Measurements from ENCODE around the gene DLEC1.

DNA sequence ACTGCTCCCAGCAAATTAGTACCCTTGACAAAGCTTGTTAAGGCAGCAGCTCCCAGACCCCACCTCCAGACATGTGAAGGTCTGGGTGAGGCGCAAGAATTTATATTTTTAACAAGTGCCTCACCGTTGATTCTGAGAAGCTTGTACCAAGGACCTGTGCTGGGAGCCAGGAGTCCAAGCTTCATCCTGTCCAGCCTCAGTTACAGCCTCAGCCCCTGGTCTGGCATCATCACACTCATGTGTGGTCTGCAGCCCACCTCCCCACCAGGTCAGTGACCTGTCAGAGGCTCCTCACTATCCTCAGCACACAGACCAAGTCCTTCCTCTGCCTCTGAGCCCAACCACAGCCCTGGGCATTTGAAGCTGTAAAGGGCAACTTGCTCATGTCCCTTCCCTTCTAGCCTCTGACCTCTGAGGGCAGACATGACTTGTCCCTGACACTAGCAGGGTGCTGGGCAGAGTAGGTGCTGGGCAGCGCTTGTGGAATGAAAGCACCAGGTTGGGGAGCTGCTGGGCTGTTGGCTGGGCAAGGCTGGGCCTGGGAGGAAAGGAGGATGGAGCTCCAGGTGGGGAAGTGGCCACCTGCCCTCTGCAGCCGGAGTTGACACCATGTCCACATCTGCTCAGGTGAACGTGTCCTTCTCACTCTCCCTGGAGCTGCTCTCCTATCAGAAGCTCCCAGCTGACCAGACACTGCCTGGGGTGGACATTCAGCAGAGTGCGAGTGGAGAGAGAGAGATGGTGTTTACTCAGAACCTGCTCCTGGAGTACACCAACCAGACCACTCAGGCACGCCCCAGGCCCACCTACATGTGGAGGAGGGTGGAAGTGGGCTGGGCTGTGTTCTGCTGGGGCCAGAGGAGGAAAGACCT lies 81.0 kb downstream of the DLEC1 start:
- TF ChIP-seq EZH2 (IDR thresholded peaks at IDR 0.05; ENCODE audit: insufficient read depth, poor library complexity, severe bottlenecking) (no peak), EZH2phosphoT487 (IDR thresholded peaks at IDR 0.05; ENCODE audit: insufficient read depth, low read depth) (no peak)
